ENCODE measurements around the gene MGARP.
"Not testable (repeated sequence)": the region's sequence is repeated elsewhere in the genome, so short reads cannot be mapped to it uniquely, and the experiment has no call there.

Gene MGARP

GRCh38 chr4:139295942-139296299 is 15.9 kb upstream of the MGARP start:
- no peak for DNase-seq (ENCODE audit: low read depth in 2 of 3, low spot score in 1 of 3)

GRCh38 chr4:139295206-139295941 is 15.3 kb upstream of the MGARP start:
- DNase-seq (ENCODE audit: low read depth in 2 of 3, low spot score in 1 of 3), result peak; percentile 93 to 98 (median 97)

GRCh38 chr4:139286186-139286698 is 6.2 kb upstream of the MGARP start:
- DNase-seq (ENCODE audit: low read depth in 2 of 3, low spot score in 1 of 3), result no peak

GRCh38 chr4:139282721-139283075 is 2.7 kb upstream of the MGARP start:
- no peak for DNase-seq (ENCODE audit: low read depth in 2 of 3, low spot score in 1 of 3)

GRCh38 chr4:139282065-139282720 is 2.2 kb upstream of the MGARP start:
- DNase-seq (ENCODE audit: low read depth in 2 of 3, low spot score in 1 of 3), result no peak

GRCh38 chr4:139278912-139279759 is 889 bp downstream of the MGARP start:
- no peak for DNase-seq (ENCODE audit: low read depth in 2 of 3, low spot score in 1 of 3)

- no peak for DNase-seq (ENCODE audit: low read depth in 2 of 3, low spot score in 1 of 3)
These were observed 1.5 kb downstream of the MGARP start for GRCh38 chr4:139278485-139278884.

GRCh38 chr4:139275281-139275735 is 4.7 kb downstream of the MGARP start:
- no peak for DNase-seq (ENCODE audit: low read depth in 2 of 3, low spot score in 1 of 3)

GRCh38 chr4:139274790-139275189 is 5.2 kb downstream of the MGARP start:
- no peak for DNase-seq (ENCODE audit: low read depth in 2 of 3, low spot score in 1 of 3)

- DNase-seq (ENCODE audit: low read depth in 2 of 3, low spot score in 1 of 3), result no peak
These were observed 6.2 kb downstream of the MGARP start for GRCh38 chr4:139273835-139274234.

GRCh38 chr4:139267301-139267700 is 12.7 kb downstream of the MGARP start:
- DNase-seq (ENCODE audit: low read depth in 2 of 3, low spot score in 1 of 3), result no peak

GRCh38 chr4:139266583-139267257 is 13.3 kb downstream of the MGARP start:
- peak; percentile 73 to 82 (median 78) for DNase-seq (ENCODE audit: low read depth in 2 of 3, low spot score in 1 of 3)

GRCh38 chr4:139266208-139266582 is 13.8 kb downstream of the MGARP start:
- no peak for DNase-seq (ENCODE audit: low read depth in 2 of 3, low spot score in 1 of 3)

GRCh38 chr4:139265654-139266053 is 14.4 kb downstream of the MGARP start:
- DNase-seq (ENCODE audit: low read depth in 2 of 3, low spot score in 1 of 3), result no peak

- DNase-seq (ENCODE audit: low read depth in 2 of 3, low spot score in 1 of 3), result no peak
These were observed 23.7 kb downstream of the MGARP start for GRCh38 chr4:139256349-139256748.

GRCh38 chr4:139255581-139255980 is 24.4 kb downstream of the MGARP start:
- not testable (repeated sequence) for DNase-seq (ENCODE audit: low read depth in 2 of 3, low spot score in 1 of 3)

GRCh38 chr4:139253713-139254112 is 26.3 kb downstream of the MGARP start:
- no peak for DNase-seq (ENCODE audit: low read depth in 2 of 3, low spot score in 1 of 3)

GRCh38 chr4:139253046-139253445 is 27.0 kb downstream of the MGARP start:
- no peak for DNase-seq (ENCODE audit: low read depth in 2 of 3, low spot score in 1 of 3)

- DNase-seq (ENCODE audit: low read depth in 2 of 3, low spot score in 1 of 3), result no peak
These were observed 32.3 kb downstream of the MGARP start for GRCh38 chr4:139247700-139248238.

- DNase-seq (ENCODE audit: low read depth in 2 of 3, low spot score in 1 of 3), result no peak
These were observed 32.8 kb downstream of the MGARP start for GRCh38 chr4:139247241-139247640.

GRCh38 chr4:139246166-139246565 is 33.9 kb downstream of the MGARP start:
- no peak for DNase-seq (ENCODE audit: low read depth in 2 of 3, low spot score in 1 of 3)

All from stimulated activated CD4-positive, alpha-beta T cell treated with anti-CD3 and anti-CD28 coated beads, Interleukin-12 subunit alpha, Interleukin-12 subunit beta, amount 100 ng/mL, for 48 hours (primary cell).